Duodenal mucosa (tissue), 2 donors: ENCODE results near the gene RIPK4.

ENCODE experiments used
- H3K27ac ChIP-seq: one replicate; pipeline ENCODE4 v1.7.0; 2013; ENCODE audit warnings: low read depth, low read length
- H3K27me3 ChIP-seq, 2 donors: one replicate each; pipeline ENCODE4 v1.7.0; 2013; ENCODE audit warnings: low read length in 2 of 2, control low read depth in 1 of 2; ENCODE audit not compliant: insufficient read depth in 2 of 2, control insufficient read depth in 1 of 2
- H3K36me3 ChIP-seq, 2 donors: one replicate each; pipeline ENCODE4 v1.7.0; 2013; ENCODE audit warnings: low read length in 2 of 2, control low read depth in 1 of 2; ENCODE audit not compliant: insufficient read depth in 2 of 2, control insufficient read depth in 1 of 2
- H3K4me1 ChIP-seq, 2 donors: one replicate each; pipeline ENCODE4 v1.7.0; 2013; ENCODE audit warnings: low read length in 2 of 2, control low read depth in 1 of 2; ENCODE audit not compliant: insufficient read depth in 2 of 2, control insufficient read depth in 1 of 2
- H3K4me3 ChIP-seq, 2 donors: one replicate each; pipeline ENCODE4 v1.7.0; 2013; ENCODE audit warnings: low read length in 2 of 2, low read depth in 1 of 2
- H3K9ac ChIP-seq, 2 donors: one replicate each; pipeline ENCODE4 v1.7.0; 2013; ENCODE audit warnings: low read length in 2 of 2, low read depth in 1 of 2
- H3K9me3 ChIP-seq, 2 donors: one replicate each; pipeline ENCODE4 v1.7.0; 2013; ENCODE audit warnings: low read length in 2 of 2, control low read depth in 1 of 2; ENCODE audit not compliant: control insufficient read depth in 1 of 2

RIPK4 gene

GRCh38 chr21:41805643-41806042, 38.8 kb upstream of the RIPK4 start:
- Histone ChIP-seq H3K9me3 (no peaks in the 10 kb centered on the region), H3K36me3 (peaks cover 12 to 50% of the 10 kb centered on the region in 2 donors), H3K27me3 (no peaks in the 10 kb centered on the region), H3K4me1 (peaks cover 0 to 4% of the 10 kb centered on the region in 2 donors), H3K4me3 (no peak overlapping the region), H3K27ac (no peak overlapping the region), H3K9ac (no peak overlapping the region)

- no peak overlapping the region for H3K4me3 ChIP-seq
- H3K9ac ChIP-seq: no peak overlapping the region
- peaks cover 8 to 50% of the 10 kb centered on the region in 2 donors for H3K36me3 ChIP-seq
- no peaks in the 10 kb centered on the region for H3K27me3 ChIP-seq
- H3K4me1 ChIP-seq: peaks cover 0 to 4% of the 10 kb centered on the region in 2 donors
- H3K27ac ChIP-seq: no peak overlapping the region
- no peaks in the 10 kb centered on the region for H3K9me3 ChIP-seq
Measured at GRCh38 chr21:41805038-41805437, 38.2 kb upstream of the RIPK4 start.

- Histone ChIP-seq H3K9ac (no peak overlapping the region), H3K4me3 (no peak overlapping the region), H3K9me3 (no peaks in the 10 kb centered on the region), H3K27me3 (no peaks in the 10 kb centered on the region), H3K36me3 (peaks cover 10 to 50% of the 10 kb centered on the region in 2 donors), H3K27ac (no peak overlapping the region), H3K4me1 (peaks cover 0 to 4% of the 10 kb centered on the region in 2 donors)
Measured at GRCh38 chr21:41804381-41804780, 37.5 kb upstream of the RIPK4 start.

GRCh38 chr21:41803316-41803715, 36.5 kb upstream of the RIPK4 start:
- no peak overlapping the region for H3K4me3 ChIP-seq
- H3K27me3 ChIP-seq: no peaks in the 10 kb centered on the region
- H3K9ac ChIP-seq: no peak overlapping the region
- peaks cover 0 to 4% of the 10 kb centered on the region in 2 donors for H3K4me1 ChIP-seq
- H3K27ac ChIP-seq: no peak overlapping the region
- peaks cover 10 to 50% of the 10 kb centered on the region in 2 donors for H3K36me3 ChIP-seq
- H3K9me3 ChIP-seq: no peaks in the 10 kb centered on the region

GRCh38 chr21:41802684-41803083, 35.8 kb upstream of the RIPK4 start:
- Histone ChIP-seq H3K9ac (no peak overlapping the region), H3K36me3 (peaks cover 10 to 52% of the 10 kb centered on the region in 2 donors), H3K9me3 (no peaks in the 10 kb centered on the region), H3K4me3 (no peak overlapping the region), H3K27me3 (no peaks in the 10 kb centered on the region), H3K27ac (no peak overlapping the region), H3K4me1 (peaks cover 0 to 4% of the 10 kb centered on the region in 2 donors)

- Histone ChIP-seq H3K27me3 (no peaks in the 10 kb centered on the region), H3K9ac (no peak overlapping the region), H3K27ac (no peak overlapping the region), H3K36me3 (peaks cover 10 to 52% of the 10 kb centered on the region in 2 donors), H3K4me3 (no peak overlapping the region), H3K4me1 (peaks cover 0 to 4% of the 10 kb centered on the region in 2 donors), H3K9me3 (no peaks in the 10 kb centered on the region)
Measured at GRCh38 chr21:41802198-41802584, 35.3 kb upstream of the RIPK4 start.

GRCh38 chr21:41801321-41802197, 34.7 kb upstream of the RIPK4 start:
- Histone ChIP-seq H3K27ac (no peak overlapping the region), H3K27me3 (no peaks in the 10 kb centered on the region), H3K9ac (no peak overlapping the region), H3K4me3 (no peak overlapping the region), H3K36me3 (peaks cover 10 to 52% of the 10 kb centered on the region in 2 donors), H3K9me3 (no peaks in the 10 kb centered on the region), H3K4me1 (peaks cover 0 to 4% of the 10 kb centered on the region in 2 donors)

- Histone ChIP-seq H3K9ac (no peak overlapping the region), H3K36me3 (peaks cover 10 to 52% of the 10 kb centered on the region in 2 donors), H3K9me3 (no peaks in the 10 kb centered on the region), H3K4me1 (peaks cover 0 to 4% of the 10 kb centered on the region in 2 donors), H3K27ac (no peak overlapping the region), H3K27me3 (no peaks in the 10 kb centered on the region), H3K4me3 (no peak overlapping the region)
Measured at GRCh38 chr21:41800425-41801320, 33.8 kb upstream of the RIPK4 start.

- Histone ChIP-seq H3K9me3 (no peaks in the 10 kb centered on the region), H3K4me3 (no peak overlapping the region), H3K36me3 (peaks cover 10 to 50% of the 10 kb centered on the region in 2 donors), H3K4me1 (peaks cover 0 to 4% of the 10 kb centered on the region in 2 donors), H3K9ac (no peak overlapping the region), H3K27ac (no peak overlapping the region), H3K27me3 (no peaks in the 10 kb centered on the region)
Measured at GRCh38 chr21:41799763-41800162, 32.9 kb upstream of the RIPK4 start.

- no peaks in the 10 kb centered on the region for H3K27me3 ChIP-seq
- no peak overlapping the region for H3K9ac ChIP-seq
- H3K36me3 ChIP-seq: peaks cover 10 to 41% of the 10 kb centered on the region in 2 donors
- H3K4me3 ChIP-seq: no peak overlapping the region
- H3K27ac ChIP-seq: no peak overlapping the region
- peaks cover 0 to 2% of the 10 kb centered on the region in 2 donors for H3K4me1 ChIP-seq
- H3K9me3 ChIP-seq: no peaks in the 10 kb centered on the region
Measured at GRCh38 chr21:41798326-41798725, 31.5 kb upstream of the RIPK4 start.
